NOMO-1 treated with dmso at 0.1 percent for 144 hours (cell line): ENCODE data around the gene SRGAP1.
"Not testable (repeated sequence)": the region's sequence is repeated elsewhere in the genome, so short reads cannot be mapped to it uniquely, and the experiment has no call there.

Source experiments
- DNase-seq: peaks from one replicate; lab custom pipeline; 2025; ENCODE audit not compliant: unreplicated experiment; lab: John Stamatoyannopoulos, UW

Gene SRGAP1

GRCh38 chr12:64105026-64105425 lies 260.5 kb downstream of the SRGAP1 start:
- no peak for DNase-seq

- DNase-seq, result no peak
Measured at GRCh38 chr12:64107776-64108175, 263.3 kb downstream of the SRGAP1 start.

DNA sequence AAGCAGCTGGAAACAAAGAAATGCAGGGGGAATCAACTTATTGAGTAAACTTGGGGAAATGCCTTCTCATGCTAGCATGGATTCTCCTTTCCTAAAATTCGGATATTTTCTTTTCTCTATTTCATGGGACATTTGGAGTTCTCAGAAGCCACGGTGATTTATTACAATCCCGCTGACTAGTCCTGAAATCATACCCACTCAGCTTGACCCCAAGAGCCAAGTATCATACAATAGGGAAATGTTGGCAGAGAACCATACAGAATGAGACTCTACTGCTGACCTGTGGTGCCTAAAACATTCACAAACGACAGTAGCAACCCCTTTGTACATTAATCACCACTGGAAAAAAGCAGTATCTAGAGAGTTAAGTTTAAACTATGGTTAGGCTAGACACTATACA lies 265.2 kb downstream of the SRGAP1 start:
- DNase-seq, result no peak

DNA sequence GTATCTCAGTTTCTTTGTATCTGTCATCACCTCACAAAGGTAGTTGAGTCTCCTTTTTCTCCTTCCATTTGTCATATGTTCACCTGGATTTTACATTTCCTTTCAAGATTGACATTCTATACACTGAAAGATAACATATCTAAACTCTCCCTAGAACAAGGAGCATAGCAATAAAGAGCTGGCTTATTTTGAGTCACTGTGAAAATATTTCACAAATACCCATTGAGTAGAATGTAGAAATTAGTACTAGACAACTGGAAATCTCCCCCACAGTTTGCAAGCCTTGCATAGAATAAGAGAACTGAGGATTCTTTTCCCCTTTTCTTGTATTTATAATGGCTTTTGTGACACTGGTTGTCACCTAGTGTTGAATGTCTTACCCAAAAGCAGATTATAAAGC lies 266.4 kb downstream of the SRGAP1 start:
- no peak for DNase-seq

GRCh38 chr12:64116969-64117368 lies 272.5 kb downstream of the SRGAP1 start:
- no peak for DNase-seq

DNA sequence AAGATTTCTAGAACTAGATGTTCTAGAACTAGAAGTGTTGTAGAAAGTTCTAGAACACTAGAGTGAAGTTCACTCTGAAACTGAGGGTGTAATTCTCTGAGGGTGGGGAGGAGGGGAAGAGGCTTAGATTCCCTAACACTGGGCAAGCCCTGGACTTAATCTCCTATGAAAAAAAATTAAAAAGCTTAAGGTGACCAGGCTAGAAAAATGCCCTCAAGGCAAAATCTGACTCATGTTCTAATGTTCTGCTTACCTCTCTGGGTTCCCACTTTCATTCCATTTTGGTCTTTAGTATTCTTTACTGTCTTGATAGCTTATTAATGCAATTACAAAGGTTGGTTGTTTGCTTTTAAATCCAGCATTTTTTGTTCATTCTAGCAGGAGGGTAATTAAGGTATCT lies 276.1 kb downstream of the SRGAP1 start:
- DNase-seq, result no peak

GRCh38 chr12:64121086-64121485 lies 276.6 kb downstream of the SRGAP1 start:
- DNase-seq, result not testable (repeated sequence)

- no peak for DNase-seq
Measured at GRCh38 chr12:64122154-64122553, 277.7 kb downstream of the SRGAP1 start.

- DNase-seq, result no peak
Measured at GRCh38 chr12:64122995-64123394, 278.5 kb downstream of the SRGAP1 start.

GRCh38 chr12:64123448-64123847 lies 278.9 kb downstream of the SRGAP1 start:
- no peak for DNase-seq

- no peak for DNase-seq
Measured at GRCh38 chr12:64124511-64125197, 280.2 kb downstream of the SRGAP1 start.

GRCh38 chr12:64125913-64126312 lies 281.4 kb downstream of the SRGAP1 start:
- DNase-seq, result no peak

GRCh38 chr12:64127811-64128210 lies 283.3 kb downstream of the SRGAP1 start:
- DNase-seq, result no peak

- no peak for DNase-seq
Measured at GRCh38 chr12:64128366-64128765, 283.9 kb downstream of the SRGAP1 start.

DNA sequence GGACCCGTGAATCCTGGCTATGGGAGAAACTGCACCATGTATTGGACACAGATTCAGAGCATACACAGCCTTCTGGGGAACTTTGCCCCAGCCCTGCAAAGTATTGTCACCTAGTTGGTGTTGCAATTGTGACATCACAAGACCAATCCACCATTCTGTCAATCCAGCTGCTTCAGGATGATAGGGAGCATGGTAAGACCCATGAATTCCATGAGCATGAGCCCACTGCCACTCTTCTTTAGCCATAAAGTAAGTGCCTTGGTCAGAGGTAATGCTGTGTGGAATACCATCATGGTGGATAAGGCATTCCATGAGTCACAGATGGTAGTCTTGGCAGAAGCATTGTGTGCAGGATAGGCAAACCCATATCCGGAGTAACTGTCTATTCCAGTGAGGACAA lies 286.0 kb downstream of the SRGAP1 start:
- DNase-seq, result not testable (repeated sequence)

- not testable (repeated sequence) for DNase-seq
Measured at GRCh38 chr12:64131456-64131855, 287.0 kb downstream of the SRGAP1 start.

- DNase-seq, result not testable (repeated sequence)
Measured at GRCh38 chr12:64132672-64133071, 288.2 kb downstream of the SRGAP1 start.

DNA sequence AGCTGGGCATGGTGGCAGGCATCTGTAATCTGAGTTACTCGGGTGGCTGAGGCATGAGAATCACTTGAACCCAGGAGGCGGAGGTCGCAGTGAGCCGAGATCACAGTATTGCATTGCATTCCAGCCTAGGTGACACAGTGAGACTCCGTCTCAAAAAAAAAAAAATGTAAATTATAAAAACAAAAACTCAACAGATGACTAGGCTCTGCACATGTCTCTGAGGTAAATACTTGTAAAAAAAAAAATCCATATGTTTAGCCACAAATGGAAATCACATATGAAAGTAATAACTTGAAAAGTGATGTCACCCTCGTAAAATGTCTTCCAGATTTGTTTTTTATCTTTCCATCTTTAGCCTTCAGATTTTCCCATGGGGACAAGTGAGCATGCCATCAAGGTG lies 292.6 kb downstream of the SRGAP1 start:
- DNase-seq, result no peak

DNA sequence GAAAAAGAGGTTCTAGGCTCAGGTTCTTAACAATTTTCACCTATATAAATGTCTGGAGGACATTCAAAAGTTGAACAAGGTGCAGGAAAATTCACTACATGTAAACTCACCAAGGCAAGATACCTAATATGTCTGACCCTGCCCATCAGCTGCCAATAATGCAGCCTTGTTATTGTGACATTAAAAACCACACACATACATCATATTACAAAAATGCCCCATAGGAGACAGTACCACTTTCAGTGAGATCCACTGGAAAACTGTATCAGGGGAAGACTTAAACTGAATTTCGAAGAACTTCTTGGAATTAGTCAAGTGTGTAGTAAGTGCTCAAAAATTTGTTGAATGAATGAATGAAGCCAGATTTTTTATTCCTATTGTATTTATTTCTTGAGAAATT lies 294.5 kb downstream of the SRGAP1 start:
- DNase-seq, result no peak

DNA sequence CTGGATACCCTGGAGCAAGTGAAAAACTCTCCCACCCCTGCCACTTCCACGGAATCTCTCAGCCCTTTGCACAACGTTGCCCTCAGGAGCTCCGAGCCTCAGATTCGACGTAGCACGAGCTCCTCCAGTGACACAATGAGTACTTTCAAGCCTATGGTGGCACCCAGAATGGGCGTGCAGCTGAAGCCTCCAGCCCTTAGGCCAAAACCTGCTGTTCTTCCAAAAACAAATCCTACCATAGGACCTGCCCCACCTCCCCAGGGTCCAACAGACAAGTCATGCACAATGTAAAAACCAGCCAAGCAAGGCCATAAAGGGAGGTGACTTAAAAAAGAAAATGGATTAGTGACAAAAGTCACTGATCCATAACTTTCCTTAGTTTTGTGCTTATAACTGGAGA lies 297.9 kb downstream of the SRGAP1 start:
- no peak for DNase-seq

GRCh38 chr12:64142784-64143183 lies 298.3 kb downstream of the SRGAP1 start:
- DNase-seq, result no peak

GRCh38 chr12:64145226-64145625 lies 300.7 kb downstream of the SRGAP1 start:
- DNase-seq, result no peak

DNA sequence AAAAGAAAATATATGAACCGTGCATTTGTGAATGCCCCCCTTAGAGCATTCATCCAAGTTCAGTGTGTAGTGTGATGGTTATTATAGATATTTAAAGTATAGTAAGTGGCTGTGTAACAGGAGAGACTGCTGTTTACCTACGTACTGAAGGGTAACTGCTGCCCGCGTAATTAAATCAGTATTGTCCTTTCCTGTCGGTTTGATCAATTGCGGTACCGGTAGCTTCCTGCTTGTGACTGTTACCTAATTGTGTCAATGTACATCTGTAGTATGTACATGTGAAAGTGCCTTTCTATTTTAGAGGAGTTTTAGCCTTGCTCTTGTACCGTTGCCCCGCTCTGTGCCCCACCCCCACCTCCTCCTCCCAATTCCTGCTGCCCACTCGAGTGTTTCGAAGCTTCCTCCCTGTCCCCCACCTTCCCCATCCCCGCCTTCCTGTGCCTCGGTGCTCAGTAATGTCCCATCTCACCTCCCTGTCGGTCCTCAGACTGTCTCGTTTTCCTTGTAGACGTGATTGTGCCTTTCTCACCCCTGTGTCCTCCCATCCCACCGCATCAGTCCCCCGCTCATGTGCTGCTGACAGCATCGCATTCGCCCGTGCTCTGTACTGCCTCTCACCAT lies 302.6 kb downstream of the SRGAP1 start:
- DNase-seq, result no peak
